ENCODE results near the gene RNF186.

RNF186 gene

DNA sequence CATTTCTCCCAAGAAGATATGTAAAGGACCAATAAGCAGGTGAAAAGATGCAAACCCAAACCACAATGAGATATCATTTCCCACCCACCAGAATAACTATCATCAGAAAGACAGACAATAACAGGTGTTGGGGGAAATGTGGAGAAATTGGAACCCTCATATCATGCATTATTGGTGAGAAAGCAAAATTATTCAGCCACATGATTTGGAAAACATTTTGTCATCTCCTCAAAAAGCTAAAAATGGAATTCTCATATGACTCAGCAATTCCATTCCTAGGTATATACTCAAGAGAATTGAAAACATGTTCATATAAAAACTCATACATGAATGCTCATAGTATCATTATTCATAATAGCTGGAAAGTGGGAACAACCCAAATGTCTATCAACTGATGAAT is 25.1 kb upstream of the RNF186 start:
- H3K9me2 ChIP-seq (replicated peaks; ENCODE audit: low read depth, low read length), result no peaks in the 10 kb centered on the region
- H4K20me1 ChIP-seq (ENCODE audit: insufficient read depth, low read length, poor library complexity, severe bottlenecking), result no peaks in the 10 kb centered on the region
- no peaks in the 10 kb centered on the region for H3F3A ChIP-seq (ENCODE audit: low read depth)
- H3K9ac ChIP-seq (ENCODE audit: low read depth, low read length, poor library complexity, severe bottlenecking), result no peak overlapping the region
- no peaks in the 10 kb centered on the region for H3K36me3 ChIP-seq (ENCODE audit: insufficient read depth, low read length)
- TF ChIP-seq CTCF (conservative IDR thresholded peaks at IDR 0.05; ENCODE audit: low read length) (no peak), EZH2phosphoT487 (IDR thresholded peaks at IDR 0.05; ENCODE audit: borderline replicate concordance) (no peak)
- no peak overlapping the region for H3K4me3 ChIP-seq (ENCODE audit: low read length, poor library complexity, severe bottlenecking)
- H3K9me3 ChIP-seq (ENCODE audit: insufficient read depth, low read depth, low read length), result no peaks in the 10 kb centered on the region
- no peaks in the 10 kb centered on the region for H3K27me3 ChIP-seq (ENCODE audit: insufficient read depth, low read length, poor library complexity, severe bottlenecking)
- H3K79me2 ChIP-seq (ENCODE audit: insufficient read depth, low read length), result no peaks in the 10 kb centered on the region
- H3K4me2 ChIP-seq (ENCODE audit: low read depth, low read length, poor library complexity, severe bottlenecking), result no peak overlapping the region
- no peak overlapping the region for H2AFZ ChIP-seq (ENCODE audit: low read length)
- no peaks in the 10 kb centered on the region for H3K4me1 ChIP-seq (ENCODE audit: insufficient read depth, low read length, poor library complexity, severe bottlenecking)

- no peak overlapping the region for H3K4me3 ChIP-seq (ENCODE audit: low read length, poor library complexity, severe bottlenecking)
- no peaks in the 10 kb centered on the region for H3K4me1 ChIP-seq (ENCODE audit: insufficient read depth, low read length, poor library complexity, severe bottlenecking)
- no peaks in the 10 kb centered on the region for H3K79me2 ChIP-seq (ENCODE audit: insufficient read depth, low read length)
- no peak overlapping the region for H3K4me2 ChIP-seq (ENCODE audit: low read depth, low read length, poor library complexity, severe bottlenecking)
- H3K9ac ChIP-seq (ENCODE audit: low read depth, low read length, poor library complexity, severe bottlenecking), result no peak overlapping the region
- H3K27me3 ChIP-seq (ENCODE audit: insufficient read depth, low read length, poor library complexity, severe bottlenecking), result no peaks in the 10 kb centered on the region
- no peak overlapping the region for H2AFZ ChIP-seq (ENCODE audit: low read length)
- H3F3A ChIP-seq (ENCODE audit: low read depth), result no peaks in the 10 kb centered on the region
- TF ChIP-seq EZH2phosphoT487 (IDR thresholded peaks at IDR 0.05; ENCODE audit: borderline replicate concordance), result no peak
- TF ChIP-seq CTCF (conservative IDR thresholded peaks at IDR 0.05; ENCODE audit: low read length), result no peak
- no peaks in the 10 kb centered on the region for H3K9me3 ChIP-seq (ENCODE audit: insufficient read depth, low read depth, low read length)
- no peaks in the 10 kb centered on the region for H3K36me3 ChIP-seq (ENCODE audit: insufficient read depth, low read length)
- no peaks in the 10 kb centered on the region for H4K20me1 ChIP-seq (ENCODE audit: insufficient read depth, low read length, poor library complexity, severe bottlenecking)
- H3K9me2 ChIP-seq (replicated peaks; ENCODE audit: low read depth, low read length), result no peaks in the 10 kb centered on the region
Measured at GRCh38 chr1:19837866-19838265, 22.8 kb upstream of the RNF186 start.

DNA sequence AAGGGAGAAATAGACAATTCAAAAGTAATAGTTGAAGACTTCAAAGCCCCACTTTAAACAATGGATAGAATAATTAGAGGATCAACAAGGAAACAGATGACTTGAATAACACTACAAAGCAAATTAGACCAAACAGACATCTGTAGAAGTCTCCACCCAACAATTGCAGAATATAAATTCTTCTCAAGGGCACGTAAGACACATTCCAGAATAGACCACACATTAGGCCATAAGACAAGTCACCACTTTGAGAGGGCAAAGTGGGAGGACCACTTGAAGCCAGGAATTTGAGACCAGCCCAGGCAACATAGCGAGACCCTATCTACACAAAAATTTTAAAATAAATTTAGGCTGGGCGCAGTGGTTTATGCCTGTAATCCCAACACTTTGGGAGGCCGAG is 20.5 kb upstream of the RNF186 start:
- Histone ChIP-seq H3K9ac (ENCODE audit: low read depth, low read length, poor library complexity, severe bottlenecking) (no peak overlapping the region), H4K20me1 (ENCODE audit: insufficient read depth, low read length, poor library complexity, severe bottlenecking) (no peaks in the 10 kb centered on the region), H3K79me2 (ENCODE audit: insufficient read depth, low read length) (no peaks in the 10 kb centered on the region), H3K9me2 (replicated peaks; ENCODE audit: low read depth, low read length) (no peaks in the 10 kb centered on the region), H3K4me1 (ENCODE audit: insufficient read depth, low read length, poor library complexity, severe bottlenecking) (no peaks in the 10 kb centered on the region), H3K4me3 (ENCODE audit: low read length, poor library complexity, severe bottlenecking) (no peak overlapping the region), H2AFZ (ENCODE audit: low read length) (no peak overlapping the region), H3K27me3 (ENCODE audit: insufficient read depth, low read length, poor library complexity, severe bottlenecking) (no peaks in the 10 kb centered on the region), H3K4me2 (ENCODE audit: low read depth, low read length, poor library complexity, severe bottlenecking) (no peak overlapping the region), H3F3A (ENCODE audit: low read depth) (no peaks in the 10 kb centered on the region), H3K9me3 (ENCODE audit: insufficient read depth, low read depth, low read length) (peaks cover 9% of the 10 kb centered on the region; the same call in 1 of the 2 replicates), H3K36me3 (ENCODE audit: insufficient read depth, low read length) (no peaks in the 10 kb centered on the region)
- TF ChIP-seq CTCF (conservative IDR thresholded peaks at IDR 0.05; ENCODE audit: low read length) (no peak), EZH2phosphoT487 (IDR thresholded peaks at IDR 0.05; ENCODE audit: borderline replicate concordance) (no peak)
